Stimulated activated CD8-positive, alpha-beta memory T cell treated with anti-CD3 and anti-CD28 coated beads, Interleukin-2, amount 100 ng/mL, for 48 hours (primary cell): ENCODE results near the gene KARS1.
"Not testable (repeated sequence)": the region's sequence is repeated elsewhere in the genome, so short reads cannot be mapped to it uniquely, and the experiment has no call there.

Experiments used
- DNase-seq, 2 donors: peaks; one replicate each; pipeline ENCODE4 v3.0.0-alpha.2; 2020; ENCODE audit warnings: low read depth in 2 of 2

Gene KARS1

DNA sequence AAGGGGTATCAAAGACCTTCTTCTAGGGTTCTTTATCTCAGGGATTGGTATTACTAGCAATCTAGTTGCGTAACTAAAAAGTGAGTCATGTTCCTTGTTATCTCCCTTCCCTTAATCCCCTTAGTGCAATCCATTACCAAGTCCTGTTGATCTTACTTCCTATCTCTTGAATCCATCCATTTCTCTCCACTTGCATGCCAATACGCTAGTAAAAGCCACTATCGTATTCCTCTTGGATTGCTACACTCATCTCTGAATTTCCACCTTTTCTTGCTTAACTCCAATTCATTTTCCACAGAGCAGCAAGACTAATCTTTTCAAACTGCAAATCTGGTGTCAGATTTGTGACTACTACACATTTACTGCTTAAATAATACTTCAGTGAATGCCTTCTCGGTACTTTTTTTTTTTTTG, 22.5 kb downstream of the KARS1 start:
- DNase-seq, result no peak

DNA sequence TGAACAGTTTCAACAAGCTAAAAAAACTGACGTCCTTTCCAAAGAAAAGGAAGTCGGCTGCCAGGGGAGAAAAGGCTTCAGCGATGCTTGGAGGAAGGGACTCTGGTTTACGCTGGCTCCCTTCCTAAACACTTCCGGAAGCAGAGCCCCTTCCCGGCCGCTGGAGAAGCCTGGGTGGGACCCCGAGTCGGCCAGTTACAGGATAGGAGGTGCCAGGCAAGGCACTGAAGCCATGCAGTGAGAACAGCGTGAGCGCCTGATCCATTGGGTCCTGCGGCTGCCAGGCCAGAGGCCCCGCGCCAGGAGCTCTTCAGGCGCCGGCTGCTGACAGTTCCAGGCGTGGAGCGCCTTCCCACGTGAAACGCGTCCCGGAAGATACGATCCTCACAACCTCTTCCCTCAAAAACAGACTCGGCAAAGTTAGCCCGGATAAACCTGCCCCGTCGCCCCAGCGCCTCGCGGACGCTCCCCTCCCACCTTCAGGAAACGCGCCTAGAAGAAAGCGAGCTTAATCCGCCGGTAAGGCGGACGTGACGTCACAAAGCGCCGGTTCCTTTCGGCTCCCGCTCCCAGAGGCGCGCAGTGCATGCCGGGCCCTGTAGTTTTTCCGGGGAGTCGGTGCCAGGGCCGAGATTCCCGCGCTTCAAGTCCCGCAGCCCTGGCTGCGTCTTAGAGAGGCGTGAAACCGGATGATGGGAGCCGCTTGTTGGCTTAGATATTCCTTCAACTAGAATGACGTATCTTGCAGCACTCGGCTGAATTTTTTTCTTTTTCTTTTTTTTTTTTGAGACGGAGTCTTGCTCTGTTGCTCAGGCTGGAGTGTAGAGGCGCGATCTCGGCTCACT, 24.5 kb downstream of the KARS1 start, which contains the start of gene ADAT1:
TSS of gene ADAT1 (minus strand) at position 521 of the 845 bp plus-strand sequence. CDS start 2,482 bp downstream, outside the sequence.
- peak; percentile 95 to 96 for DNase-seq

GRCh38 chr16:75621170-75621477, 26.3 kb downstream of the KARS1 start:
- no peak for DNase-seq

DNA sequence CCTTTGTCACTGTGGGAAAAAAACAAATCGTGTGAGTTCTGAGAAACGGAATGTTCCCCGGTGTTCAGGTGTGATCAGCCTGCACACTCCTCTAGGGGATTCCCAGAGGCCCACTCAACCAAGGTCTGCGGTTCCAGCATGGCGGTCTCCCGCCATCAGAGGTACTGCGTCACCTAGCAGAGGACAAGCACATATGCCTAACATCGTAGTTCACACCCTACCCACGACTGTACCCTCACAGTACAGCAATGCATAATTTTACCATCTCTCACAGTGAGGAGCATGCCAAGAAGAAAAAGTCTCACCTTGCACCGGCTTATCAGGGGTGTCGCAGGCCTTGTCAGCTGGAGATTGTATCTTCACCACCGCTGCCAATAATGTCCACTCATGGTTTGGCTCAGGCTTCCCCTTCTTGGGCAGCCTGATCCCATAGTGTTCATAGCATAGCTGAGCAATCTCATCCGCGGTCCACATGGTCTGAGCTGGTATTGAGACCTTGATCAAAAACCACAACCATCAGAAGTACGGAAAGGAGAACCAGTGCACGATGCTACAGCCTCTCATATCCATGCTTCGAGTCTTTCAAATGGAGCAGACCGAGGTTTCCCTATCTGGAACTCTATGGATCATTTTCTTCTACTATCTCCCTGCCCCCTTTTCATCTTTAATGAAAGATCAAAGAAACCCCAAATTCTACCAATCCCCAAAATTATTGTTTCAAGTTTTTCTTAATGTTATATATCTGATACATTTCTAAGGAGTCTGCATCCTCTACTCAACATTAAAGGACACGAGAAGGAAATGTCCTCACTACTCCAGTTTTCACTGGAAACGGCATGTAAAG, 26.9 kb downstream of the KARS1 start:
- DNase-seq, result peak in 1 of 2 donors; percentile 22

- DNase-seq, result no peak
Measured at GRCh38 chr16:75618780-75619179, 28.7 kb downstream of the KARS1 start.

DNA sequence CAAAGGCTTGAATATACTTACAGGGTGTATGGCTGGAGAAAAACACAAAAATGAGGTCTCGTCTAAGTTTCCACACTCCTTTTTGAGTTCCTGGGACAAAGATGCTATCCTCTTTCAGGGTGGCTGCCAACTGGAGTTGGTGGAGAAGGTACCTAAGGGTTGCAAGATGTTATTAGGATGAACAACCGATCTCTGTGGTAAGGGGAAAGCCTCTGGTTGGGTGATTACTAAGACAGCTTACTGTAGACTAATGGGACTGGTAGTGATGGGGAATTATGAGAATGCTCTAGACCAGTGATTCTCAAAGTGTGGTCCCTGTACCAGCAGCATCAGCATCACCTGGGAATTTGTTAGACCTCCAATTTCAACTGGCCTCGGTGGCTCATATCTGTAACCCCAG, 30.3 kb downstream of the KARS1 start:
- DNase-seq, result no peak

DNA sequence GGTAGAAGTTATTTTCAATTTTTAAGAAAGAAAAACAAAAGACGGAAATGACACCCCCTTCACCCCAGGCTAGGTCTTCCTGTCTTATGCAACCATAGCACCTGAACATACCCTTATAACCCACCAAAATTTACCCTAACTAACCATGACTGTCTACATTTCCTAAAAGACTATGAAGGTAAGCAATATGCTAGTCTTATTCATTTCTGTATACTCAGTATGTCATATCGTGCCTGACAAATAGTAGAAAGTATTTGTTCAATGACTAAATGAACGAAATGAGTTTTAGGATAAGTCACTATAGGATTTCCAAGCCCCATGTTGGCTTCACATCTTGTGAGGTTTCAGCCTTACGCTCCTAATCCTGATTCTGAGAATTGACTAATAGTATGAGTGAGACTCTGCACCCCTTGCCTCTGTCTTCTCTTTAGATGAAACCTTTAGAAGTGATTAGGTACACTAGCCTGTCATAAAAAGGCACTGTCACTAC, 30.9 kb downstream of the KARS1 start:
- no peak for DNase-seq

DNA sequence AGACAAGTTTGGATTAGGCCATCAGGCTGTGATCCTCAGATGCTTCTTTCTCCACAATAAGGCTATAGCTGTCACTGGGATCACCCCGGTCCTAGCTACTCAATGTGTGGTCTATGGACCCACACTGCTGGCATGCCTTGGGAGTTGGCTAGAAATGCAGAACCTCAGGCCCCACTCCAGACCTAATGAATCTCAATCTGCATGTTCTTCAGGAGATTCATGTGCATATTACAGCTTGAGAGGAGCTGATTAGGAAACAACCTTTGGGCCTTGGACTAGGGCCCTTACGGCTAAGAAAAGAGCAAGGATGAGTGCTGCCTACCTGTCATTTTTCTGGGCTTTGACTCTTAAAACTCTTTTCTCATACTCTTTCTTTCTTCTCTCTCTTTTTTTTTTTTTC, 31.8 kb downstream of the KARS1 start:
- no peak for DNase-seq

DNA sequence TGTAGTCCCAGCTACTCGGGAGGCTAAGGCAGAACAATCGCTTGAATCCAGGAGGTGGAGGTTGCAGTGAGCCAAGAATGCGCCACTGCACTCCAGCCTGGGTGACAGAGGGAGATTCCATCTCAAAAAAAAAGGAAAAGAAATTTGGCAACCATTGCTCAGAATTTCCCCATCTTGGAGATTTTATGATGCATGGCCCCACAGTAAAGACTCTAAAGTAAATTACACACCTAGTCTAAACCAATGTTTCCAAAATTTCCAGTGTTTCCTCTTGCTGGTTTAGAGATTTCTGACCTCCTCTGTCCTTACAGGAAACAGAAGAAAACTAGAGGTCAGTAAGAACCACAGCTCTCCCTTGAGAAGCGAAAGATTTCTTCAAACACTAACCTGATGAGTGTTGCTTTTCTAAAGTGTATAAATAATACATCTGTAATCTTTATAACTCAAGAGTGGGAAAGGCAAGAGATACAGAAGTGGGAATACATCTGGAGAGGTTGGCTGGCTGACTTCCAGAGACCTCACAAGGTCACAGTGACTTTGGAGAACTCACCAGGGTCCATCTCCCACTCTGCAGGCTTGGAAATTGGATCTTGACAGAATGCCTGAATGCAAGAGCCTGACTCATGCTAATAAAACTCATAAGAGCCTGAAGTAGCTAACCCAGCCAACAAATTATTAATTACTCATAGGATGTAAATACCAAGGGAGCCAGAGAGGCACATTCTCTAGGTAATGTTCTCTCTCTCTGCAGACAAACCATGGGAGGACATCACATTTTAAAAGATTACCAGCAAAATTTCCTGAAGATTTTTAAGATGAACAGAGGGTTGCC, 33.2 kb downstream of the KARS1 start:
- no peak for DNase-seq

DNA sequence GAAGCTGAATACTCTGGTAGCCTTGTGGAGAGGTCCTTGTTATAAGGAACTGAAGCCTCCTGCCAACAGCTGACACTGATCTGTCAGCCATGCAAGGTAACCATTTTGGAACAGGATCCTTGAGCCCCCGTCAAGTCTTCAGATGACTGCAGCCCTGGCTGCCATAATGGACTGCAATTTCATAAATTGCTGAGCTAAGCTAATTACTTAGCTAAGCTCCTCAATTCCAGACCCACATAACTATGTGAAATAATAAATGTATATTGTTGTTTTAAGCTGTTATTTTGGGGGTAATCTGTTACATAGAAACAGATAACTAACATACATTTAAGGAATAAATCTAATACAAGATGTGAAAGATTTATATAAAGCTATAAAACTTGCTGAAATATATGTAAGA, 41.0 kb downstream of the KARS1 start:
- no peak for DNase-seq

DNA sequence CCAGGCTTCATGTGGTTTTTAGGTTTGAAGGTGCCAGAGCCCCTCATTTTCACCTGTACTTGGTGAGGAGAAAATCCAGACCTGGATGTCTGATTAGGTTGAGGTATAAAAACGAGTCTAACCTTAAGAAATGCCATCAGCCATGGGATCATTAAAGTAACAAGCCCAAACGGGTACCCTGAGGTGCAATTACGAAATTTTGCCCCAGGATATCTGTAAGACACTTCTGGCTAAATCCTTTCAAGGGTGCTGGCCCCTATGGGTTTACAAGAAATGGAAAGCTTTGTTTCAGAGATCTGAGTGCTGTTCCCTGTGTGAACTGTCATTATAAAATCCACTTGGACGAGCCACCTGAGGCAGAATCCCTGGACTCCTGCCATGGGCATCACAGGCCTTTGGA, 44.2 kb downstream of the KARS1 start:
- no peak for DNase-seq

DNA sequence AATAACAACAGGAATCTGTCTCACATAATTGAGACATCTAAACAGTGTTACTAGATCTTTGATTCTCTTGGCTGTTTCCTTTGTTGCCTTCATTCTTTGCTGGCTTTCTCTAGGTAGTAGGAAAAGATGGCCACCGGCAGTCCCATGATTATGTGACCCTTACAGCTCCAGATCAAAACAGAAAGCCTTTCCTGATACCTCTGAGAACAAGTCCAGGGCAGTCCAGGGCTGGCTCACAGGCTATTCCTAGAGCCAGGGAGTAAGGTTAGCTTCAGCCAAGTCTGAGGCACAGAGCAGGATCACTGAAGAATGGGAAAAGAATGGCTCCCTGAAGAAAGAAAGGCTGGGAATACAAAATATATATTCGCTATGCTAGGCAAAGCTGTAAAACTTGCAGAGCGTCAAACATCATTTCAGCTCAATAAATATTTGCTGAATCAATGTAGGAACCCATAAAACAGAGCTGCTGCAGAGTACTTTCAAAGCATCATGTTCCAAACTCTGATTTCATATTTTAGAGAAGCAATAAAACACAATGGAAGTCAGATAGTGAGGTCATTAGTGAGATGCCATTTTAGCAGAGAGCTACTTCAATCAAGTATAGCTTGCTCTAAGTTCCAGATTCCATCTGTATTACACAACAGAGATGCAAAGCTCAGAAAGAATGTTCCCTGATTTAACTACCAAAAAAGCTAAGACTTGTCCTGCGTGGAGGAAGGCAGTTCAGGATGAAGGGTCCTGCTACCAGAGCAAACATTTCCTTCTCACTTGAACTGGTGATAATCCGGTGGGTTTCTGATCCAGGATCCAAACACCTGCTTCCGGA, 47.8 kb downstream of the KARS1 start:
- no peak for DNase-seq

DNA sequence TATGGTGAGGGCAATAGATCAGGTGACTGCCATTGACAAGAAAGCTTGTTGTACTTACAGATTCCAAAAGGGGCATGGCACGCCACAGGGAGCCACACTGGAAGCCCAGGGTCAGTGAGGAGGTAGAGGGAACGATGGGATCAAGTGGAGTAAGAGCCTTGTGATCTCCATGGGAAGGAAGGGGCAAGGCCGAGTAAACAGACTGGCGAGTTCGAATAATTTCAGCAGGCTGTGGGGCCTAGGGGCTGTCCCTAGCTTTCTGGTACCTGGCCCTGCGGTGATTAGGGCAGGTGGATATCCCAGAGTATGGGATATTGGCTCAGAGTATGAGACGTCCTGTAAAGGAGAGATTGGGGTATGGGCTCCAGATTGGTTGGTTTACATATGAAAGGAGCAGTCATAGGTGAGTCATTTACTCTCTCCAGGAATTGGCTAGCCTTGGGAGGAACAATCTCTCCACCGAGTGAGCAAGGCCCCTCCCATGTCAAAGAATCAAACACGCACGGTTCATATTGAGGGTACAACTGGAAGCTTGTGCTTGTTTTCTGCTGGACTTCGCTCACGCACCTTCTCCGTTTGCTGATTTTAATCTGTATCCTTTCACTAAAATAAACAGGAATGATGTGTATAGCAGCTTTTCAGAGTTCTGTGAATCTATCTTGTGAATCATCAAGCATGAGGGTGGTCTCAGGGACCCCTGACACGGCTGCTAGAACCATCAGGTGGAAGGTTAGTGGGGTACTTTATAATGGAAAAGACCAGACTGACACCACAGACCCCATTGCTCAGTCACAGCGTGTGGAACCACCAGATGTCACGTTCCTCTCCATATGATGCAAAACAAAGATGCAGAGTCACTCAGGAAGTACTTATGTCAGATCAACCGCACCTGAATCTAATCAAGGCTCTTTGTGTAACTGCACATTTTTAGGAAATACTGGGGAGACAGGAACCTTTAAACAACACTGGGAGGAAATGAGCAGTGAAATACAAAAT, 53.3 kb downstream of the KARS1 start:
- no peak for DNase-seq

DNA sequence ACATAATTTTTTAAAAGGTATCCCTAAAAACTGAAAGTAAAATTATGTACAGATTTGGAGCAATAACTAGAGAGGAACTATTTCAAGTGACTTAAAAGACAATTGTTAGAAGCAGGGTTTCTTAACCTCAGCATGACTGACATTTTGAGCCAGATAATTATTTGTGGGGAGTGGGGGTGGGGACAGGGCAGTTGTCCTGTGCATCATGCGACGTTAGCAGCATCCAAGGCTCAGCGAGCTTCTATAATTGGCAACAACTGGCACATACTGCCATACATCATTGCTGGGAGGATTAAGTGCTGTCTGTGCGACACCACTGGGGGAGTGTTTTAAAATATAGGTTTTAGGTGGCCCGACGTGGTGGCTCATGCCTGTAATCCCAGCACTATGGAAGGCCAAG, 54.2 kb downstream of the KARS1 start:
- DNase-seq, result no peak

DNA sequence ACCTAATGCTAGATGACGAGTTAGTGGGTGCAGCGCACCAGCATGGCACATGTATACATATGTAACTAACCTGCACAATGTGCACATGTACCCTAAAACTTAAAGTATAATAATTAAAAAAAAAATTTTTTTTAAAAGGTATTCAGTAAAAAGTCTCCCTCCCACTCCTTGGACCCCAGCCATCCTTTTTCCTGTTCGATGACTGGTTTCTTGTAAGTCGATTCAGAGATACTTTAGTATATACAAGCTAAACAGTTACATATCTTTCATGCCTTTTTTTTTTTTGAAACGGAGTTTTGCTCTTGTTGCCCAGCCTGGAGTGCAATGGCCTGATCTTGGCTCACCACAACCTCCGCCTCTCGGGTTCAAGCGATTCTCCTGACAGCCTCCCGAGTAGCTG, 55.5 kb downstream of the KARS1 start:
- DNase-seq, result not testable (repeated sequence)

- DNase-seq, result no peak
Measured at GRCh38 chr16:75590920-75591843, 56.3 kb downstream of the KARS1 start.

- DNase-seq, result no peak
Measured at GRCh38 chr16:75589306-75589705, 58.2 kb downstream of the KARS1 start.

- DNase-seq, result no peak
Measured at GRCh38 chr16:75588716-75589115, 58.7 kb downstream of the KARS1 start.

DNA sequence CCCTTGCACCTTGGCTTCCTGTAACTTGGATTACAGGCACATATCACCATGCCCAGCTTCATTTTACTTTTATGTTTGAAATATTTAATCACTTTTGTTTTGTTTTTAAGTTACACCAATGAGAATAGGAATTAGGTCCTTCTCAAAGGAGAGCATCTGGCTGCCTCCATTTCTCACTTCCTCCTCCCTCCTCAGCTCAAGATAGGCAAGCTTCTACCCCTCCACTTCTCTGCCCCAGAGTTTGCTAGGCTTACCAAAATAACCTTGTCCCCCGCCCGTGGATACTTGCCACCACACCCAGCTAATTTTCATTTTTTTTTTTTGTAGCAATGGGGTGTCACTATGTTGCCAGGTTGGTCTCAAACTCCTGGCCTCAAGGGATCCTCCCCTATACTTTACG, 63.4 kb downstream of the KARS1 start:
- DNase-seq, result no peak
